H9 (cell line): ENCODE results near the gene MSH3. TPM values are rescaled to one million over a fixed set of nuclear protein-coding genes. Genes with fewer than 3 reads are reported as not detected.

Experiments
- DNase-seq: peaks from one replicate; pipeline ENCODE4 v3.0.0-alpha.2; 2017
- H2AFZ ChIP-seq: one replicate; pipeline ENCODE4 v1.6.1; 2013; ENCODE audit warnings: mild to moderate bottlenecking, low read length, control low read depth, moderate library complexity
- H2AK5ac ChIP-seq: 2 replicates; pipeline ENCODE4 v1.6.1; 2013; ENCODE audit warnings: low read length, control low read depth, mixed read lengths; ENCODE audit not compliant: insufficient read length
- H2BK120ac ChIP-seq: one replicate; pipeline ENCODE4 v1.6.1; 2013; ENCODE audit warnings: low read depth, mild to moderate bottlenecking, low read length, control low read depth, inconsistent platforms; ENCODE audit not compliant: poor library complexity, severe bottlenecking
- H2BK12ac ChIP-seq: 2 replicates; pipeline ENCODE4 v1.6.1; 2013; ENCODE audit warnings: low read length, control low read depth, mixed read lengths, low read depth; ENCODE audit not compliant: insufficient read length
- H2BK15ac ChIP-seq: 2 replicates; pipeline ENCODE4 v1.6.1; 2013; ENCODE audit warnings: low read depth, low read length, control low read depth
- H2BK20ac ChIP-seq: one replicate; pipeline ENCODE4 v1.6.1; 2013; ENCODE audit warnings: low read depth, mild to moderate bottlenecking, low read length, control low read depth, inconsistent platforms; ENCODE audit not compliant: poor library complexity, severe bottlenecking
- H2BK5ac ChIP-seq: 2 replicates; pipeline ENCODE4 v1.6.1; 2013; ENCODE audit warnings: low read length, control low read depth, mixed read lengths; ENCODE audit not compliant: insufficient read length
- H3K14ac ChIP-seq: 2 replicates; pipeline ENCODE4 v1.6.1; 2013; ENCODE audit warnings: low read length, control low read depth; ENCODE audit not compliant: insufficient read depth
- H3K18ac ChIP-seq: 2 replicates; pipeline ENCODE4 v1.6.1; 2013; ENCODE audit warnings: low read depth, mild to moderate bottlenecking, mixed read lengths, low read length, control low read depth; ENCODE audit not compliant: insufficient read length
- H3K23ac ChIP-seq: 2 replicates; pipeline ENCODE4 v1.6.1; 2013; ENCODE audit warnings: low read length, control low read depth, mixed read lengths, low read depth; ENCODE audit not compliant: insufficient read length
- H3K23me2 ChIP-seq: 2 replicates; pipeline ENCODE4 v1.6.1; 2013; ENCODE audit warnings: low read depth, mild to moderate bottlenecking, mixed read lengths, low read length, control low read depth; ENCODE audit not compliant: insufficient read length, poor library complexity, severe bottlenecking
- H3K27ac ChIP-seq: 2 replicates; pipeline ENCODE4 v1.5.1; 2013; ENCODE audit warnings: low read length, control low read depth, mixed read lengths, low read depth; ENCODE audit not compliant: insufficient read length
- H3K27me3 ChIP-seq: 2 replicates; pipeline ENCODE4 v1.6.1; 2013; ENCODE audit warnings: low read length, control low read depth, inconsistent platforms; ENCODE audit not compliant: insufficient read depth
- H3K4ac ChIP-seq: 2 replicates; pipeline ENCODE4 v1.6.1; 2013; ENCODE audit warnings: low read depth, mild to moderate bottlenecking, control low read depth, inconsistent platforms, low read length, moderate library complexity
- H3K4me1 ChIP-seq: 2 replicates; pipeline ENCODE4 v1.6.1; 2013; ENCODE audit warnings: low read length, control low read depth, inconsistent platforms; ENCODE audit not compliant: insufficient read depth
- H3K4me2 ChIP-seq: 2 replicates; pipeline ENCODE4 v1.6.1; 2013; ENCODE audit warnings: low read length, control low read depth, mixed read lengths; ENCODE audit not compliant: insufficient read length, insufficient read depth
- H3K56ac ChIP-seq: 2 replicates; pipeline ENCODE4 v1.6.1; 2013; ENCODE audit warnings: low read depth, mild to moderate bottlenecking, mixed read lengths, low read length, control low read depth; ENCODE audit not compliant: insufficient read length
- H3K79me1 ChIP-seq: 2 replicates; pipeline ENCODE4 v1.6.1; 2013; ENCODE audit warnings: low read depth, mild to moderate bottlenecking, moderate library complexity, low read length, control low read depth, inconsistent platforms; ENCODE audit not compliant: insufficient read depth, poor library complexity, severe bottlenecking
- H3K79me2 ChIP-seq: 2 replicates; pipeline ENCODE4 v1.6.1; 2013; ENCODE audit warnings: low read length, control low read depth, inconsistent platforms; ENCODE audit not compliant: insufficient read depth
- H3K9ac ChIP-seq: 2 replicates; pipeline ENCODE4 v1.6.1; 2013; ENCODE audit warnings: low read length, control low read depth, mixed read lengths; ENCODE audit not compliant: insufficient read length; ENCODE audit errors: extremely low read depth
- H3K9me3 ChIP-seq: one replicate; pipeline ENCODE4 v1.6.1; 2013; ENCODE audit warnings: low read depth, low read length, inconsistent platforms; ENCODE audit not compliant: control insufficient read depth
- H3T11ph ChIP-seq: one replicate; pipeline ENCODE4 v1.6.1; 2013; ENCODE audit warnings: mild to moderate bottlenecking, low read length, control low read depth, inconsistent platforms
- H4K20me1 ChIP-seq: one replicate; pipeline ENCODE4 v1.6.1; 2013; ENCODE audit not compliant: control insufficient read depth, insufficient read length, insufficient read depth
- H4K5ac ChIP-seq: 2 replicates; pipeline ENCODE4 v1.6.1; 2013; ENCODE audit warnings: low read depth, mild to moderate bottlenecking, mixed read lengths, low read length, control low read depth; ENCODE audit not compliant: insufficient read length
- H4K8ac ChIP-seq: replicated peaks from 2 replicates; pipeline ENCODE4 v1.6.1; 2013; ENCODE audit warnings: low read length, control low read depth, mixed read lengths, low read depth; ENCODE audit not compliant: insufficient read length
- H4K91ac ChIP-seq: 2 replicates; pipeline ENCODE4 v1.6.1; 2013; ENCODE audit warnings: low read depth, mild to moderate bottlenecking, moderate library complexity, mixed read lengths, low read length, control low read depth; ENCODE audit not compliant: insufficient read length
- H3K27ac Mint-ChIP-seq, 3 experiments: 2 replicates in 2 of 3; 3 replicates in 1 of 3; pipeline ENCODE4 v1.8.0; 2020 to 2021; ENCODE audit warnings: mixed read lengths in 3 of 3, mild to moderate bottlenecking in 1 of 3, moderate library complexity in 1 of 3
- H3K27me3 Mint-ChIP-seq: 2 replicates; pipeline ENCODE4 v1.8.0; 2021; ENCODE audit warnings: low read depth, mild to moderate bottlenecking, moderate library complexity, mixed read lengths
- H3K36me3 Mint-ChIP-seq, 3 experiments: 2 replicates in 2 of 3; 3 replicates in 1 of 3; pipeline ENCODE4 v1.8.0; 2020 to 2021; ENCODE audit warnings: low read depth in 3 of 3, mixed read lengths in 3 of 3; ENCODE audit not compliant: insufficient read depth in 1 of 3
- H3K4me1 Mint-ChIP-seq, 2 experiments: 2 replicates each; pipeline ENCODE4 v1.8.0; 2020; ENCODE audit warnings: mixed read lengths in 2 of 2
- H3K4me3 Mint-ChIP-seq, 2 experiments: 2 replicates in 1 of 2; 3 replicates in 1 of 2; pipeline ENCODE4 v1.8.0; 2020 to 2021; ENCODE audit warnings: mild to moderate bottlenecking in 2 of 2, mixed read lengths in 2 of 2, moderate library complexity in 1 of 2
- H3K9me3 Mint-ChIP-seq, 2 experiments: 2 replicates in 1 of 2; 3 replicates in 1 of 2; pipeline ENCODE4 v1.8.0; 2020; ENCODE audit warnings: mild to moderate bottlenecking in 2 of 2, mixed read lengths in 2 of 2, moderate library complexity in 1 of 2
- CTCF ChIP-seq: fragments of 200-600 bp; sonication (generic); conservative IDR thresholded peaks from 3 replicates; pipeline ENCODE4 v1.8.0; 2021; ENCODE audit warnings: antibody characterized with exemption, mild to moderate bottlenecking
- WGBS: extraction: QIAGEN DNeasy Blood & Tissue Kit; methylation state at CpG from one replicate; pipeline ENCODE4 v1.1.7; 2013; ENCODE audit warnings: missing lambda C conversion rate, low lambda C conversion rate, mixed read lengths; ENCODE audit not compliant: insufficient read length; ENCODE audit errors: extremely low coverage; 5-methylcytosine and 5-hydroxymethylcytosine counted together
- total RNA-seq: library from RNA; stranded (reverse); gene quantifications from 2 replicates; pipeline ENCODE4 v1.2.1, GENCODE V29; 2021

MSH3 gene
- total RNA-seq, 1 experiment from 2014 or later = 17.3 TPM

GRCh38 chr5:80714570-80715298 lies 60.3 kb downstream of the MSH3 start:
- H2BK15ac ChIP-seq = no peak overlapping the region
- H3K23me2 ChIP-seq = no peaks in the 10 kb centered on the region
- H3K14ac ChIP-seq = no peak overlapping the region
- WGBS = no CpG with 5 or more reads among the region's 5 CpGs
- H2BK12ac ChIP-seq = no peak overlapping the region
- H3K4me1 Mint-ChIP-seq = peaks cover 11 to 13% of the 10 kb centered on the region in 2 experiments
- H3K4ac ChIP-seq = no peak overlapping the region
- H3K4me3 Mint-ChIP-seq = no peak overlapping the region
- no peak overlapping the region for H3K4me2 ChIP-seq
- H2BK5ac ChIP-seq = no peak overlapping the region
- no peak overlapping the region for H4K8ac ChIP-seq
- H3K36me3 Mint-ChIP-seq = peaks cover 10 to 22% (median 11%) of the 10 kb centered on the region in 3 experiments
- H4K20me1 ChIP-seq = no peaks in the 10 kb centered on the region
- no peaks in the 10 kb centered on the region for H3K79me2 ChIP-seq
- H3K27me3 ChIP-seq = no peaks in the 10 kb centered on the region
- H3K18ac ChIP-seq = no peak overlapping the region
- no peak overlapping the region for H3K9ac ChIP-seq
- H3K79me1 ChIP-seq = no peaks in the 10 kb centered on the region
- no peak overlapping the region for H2AK5ac ChIP-seq
- no peak overlapping the region for H3K27ac Mint-ChIP-seq
- no peak for TF ChIP-seq CTCF
- no peak overlapping the region for H4K5ac ChIP-seq
- no peak overlapping the region for H2AFZ ChIP-seq
- H2BK120ac ChIP-seq = no peak overlapping the region
- H3K4me1 ChIP-seq = no peaks in the 10 kb centered on the region
- H3T11ph ChIP-seq = no peak overlapping the region
- no peak overlapping the region for H4K91ac ChIP-seq
- no peak overlapping the region for H3K56ac ChIP-seq
- peaks cover 2 to 3% of the 10 kb centered on the region in 2 experiments for H3K9me3 Mint-ChIP-seq
- no peaks in the 10 kb centered on the region for H3K27me3 Mint-ChIP-seq
- no peak overlapping the region for H3K27ac ChIP-seq
- peaks cover 2% of the 10 kb centered on the region for H3K9me3 ChIP-seq
- no peak overlapping the region for H3K23ac ChIP-seq
- no peak overlapping the region for H2BK20ac ChIP-seq
- DNase-seq = no peak
